GM08714 (cell line): ENCODE results near the gene SRF.
A peak's percentile ranks its signal among the peaks of the same experiment; 100 is the strongest.

Experiments used
- H3K4me3 ChIP-seq: fragments of 200-500 bp; sonication (Bioruptor generic); 2 replicates; pipeline ENCODE4 v1.5.1; 2014; ENCODE audit warnings: mild to moderate bottlenecking, low read length, inconsistent platforms
- ZNF274 ChIP-seq: IDR thresholded peaks from 2 replicates; pipeline ENCODE4 v1.6.1; 2012; ENCODE audit warnings: mild to moderate bottlenecking, low read depth, low read length

Gene SRF

DNA sequence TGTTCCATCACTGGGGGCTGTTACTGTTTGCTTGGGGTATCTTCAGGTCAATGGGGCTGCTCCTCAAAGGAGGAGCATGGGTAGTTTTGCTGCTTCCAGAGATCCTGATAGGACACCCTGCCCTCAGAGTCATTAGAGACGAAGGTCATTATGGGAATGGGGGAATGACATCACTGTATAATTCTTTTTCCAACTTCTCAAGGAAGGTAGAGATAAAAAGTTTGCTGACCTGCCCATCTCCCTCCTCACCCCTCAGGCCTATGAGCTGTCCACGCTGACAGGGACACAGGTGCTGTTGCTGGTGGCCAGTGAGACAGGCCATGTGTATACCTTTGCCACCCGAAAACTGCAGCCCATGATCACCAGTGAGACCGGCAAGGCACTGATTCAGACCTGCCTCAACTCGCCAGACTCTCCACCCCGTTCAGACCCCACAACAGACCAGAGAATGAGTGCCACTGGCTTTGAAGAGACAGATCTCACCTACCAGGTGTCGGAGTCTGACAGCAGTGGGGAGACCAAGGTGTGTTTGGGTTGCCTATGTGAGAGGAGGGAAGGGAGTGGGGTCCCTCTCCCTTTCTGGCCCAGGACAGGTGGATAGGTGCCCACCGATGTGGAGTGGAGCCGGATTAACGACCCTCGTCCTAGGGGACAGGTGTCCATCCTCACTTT is 2.7 kb downstream of the SRF start:
- TF ChIP-seq ZNF274, result no peak
- H3K4me3 ChIP-seq, result peak overlapping the region; percentile 86

DNA sequence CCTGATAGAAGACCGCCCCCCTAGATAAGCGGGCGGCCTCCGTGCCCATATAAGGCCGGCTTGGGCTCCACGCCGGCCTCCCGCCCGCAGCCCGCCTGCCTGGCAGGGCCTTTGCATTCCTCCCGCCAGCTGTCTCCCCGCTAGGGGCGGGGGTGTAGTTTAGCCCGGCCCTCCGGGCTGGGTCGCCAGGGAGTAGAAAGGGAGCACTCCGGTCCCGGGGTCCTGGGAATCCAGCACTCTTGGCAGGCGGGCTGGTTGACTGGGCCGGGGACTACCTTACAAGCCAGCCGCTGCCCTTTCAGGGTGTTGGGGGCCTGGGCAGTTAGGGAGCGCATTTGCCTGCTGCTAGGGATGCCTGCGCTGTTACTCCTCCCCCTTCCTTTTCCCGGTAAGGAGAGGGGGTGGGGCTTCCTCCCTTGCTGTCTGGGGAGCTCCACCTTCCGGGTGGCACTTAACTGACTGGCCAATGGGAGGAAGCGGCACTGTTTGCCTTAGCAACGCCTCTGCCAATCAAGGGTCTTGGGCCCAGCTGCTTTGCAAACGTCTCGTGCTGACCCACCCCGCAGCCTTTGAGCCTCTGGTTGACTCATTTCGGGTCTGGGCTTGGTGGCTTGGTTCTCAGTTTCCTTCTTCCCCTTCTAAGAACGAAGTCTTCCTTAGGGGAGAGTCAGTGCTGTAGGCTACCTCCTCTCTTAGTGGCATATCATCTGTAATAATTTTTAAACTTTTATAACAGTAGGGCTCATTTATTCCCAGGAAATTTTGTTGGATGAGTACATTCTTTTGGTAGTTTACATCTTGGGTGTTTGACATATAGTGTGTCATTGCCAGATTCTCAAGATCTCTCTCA is 3.4 kb downstream of the SRF start:
- TF ChIP-seq ZNF274, result no peak
- H3K4me3 ChIP-seq, result peak overlapping the region; percentile 34; the same call in 1 of the 2 replicates

DNA sequence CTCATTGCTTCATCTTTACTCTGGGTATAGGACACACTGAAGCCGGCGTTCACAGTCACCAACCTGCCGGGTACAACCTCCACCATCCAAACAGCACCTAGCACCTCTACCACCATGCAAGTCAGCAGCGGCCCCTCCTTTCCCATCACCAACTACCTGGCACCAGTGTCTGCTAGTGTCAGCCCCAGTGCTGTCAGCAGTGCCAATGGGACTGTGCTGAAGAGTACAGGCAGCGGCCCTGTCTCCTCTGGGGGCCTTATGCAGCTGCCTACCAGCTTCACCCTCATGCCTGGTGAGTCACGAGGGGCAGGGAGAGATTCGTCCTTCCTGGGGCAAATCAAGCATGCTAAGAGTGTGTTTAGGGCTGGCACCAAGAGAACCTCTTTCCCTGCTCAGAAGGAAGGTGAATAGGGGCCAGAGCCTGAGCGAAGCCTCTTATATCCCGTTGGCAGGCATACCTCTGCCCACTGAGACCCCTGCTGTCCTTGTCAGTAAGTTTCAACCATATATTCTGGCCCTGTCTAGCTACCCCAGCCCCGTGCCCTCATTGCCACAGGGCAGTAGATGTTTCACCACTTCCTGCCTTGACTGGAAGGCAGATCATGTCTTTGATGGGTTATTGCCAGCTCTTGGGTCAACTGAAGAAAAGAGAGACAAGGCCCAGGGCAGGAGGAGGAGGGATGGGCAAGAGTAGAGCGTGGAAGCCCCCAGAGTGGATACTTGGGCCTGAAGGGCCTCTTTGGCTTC is 4.8 kb downstream of the SRF start:
- TF ChIP-seq ZNF274, result no peak
- H3K4me3 ChIP-seq, result no peak overlapping the region

DNA sequence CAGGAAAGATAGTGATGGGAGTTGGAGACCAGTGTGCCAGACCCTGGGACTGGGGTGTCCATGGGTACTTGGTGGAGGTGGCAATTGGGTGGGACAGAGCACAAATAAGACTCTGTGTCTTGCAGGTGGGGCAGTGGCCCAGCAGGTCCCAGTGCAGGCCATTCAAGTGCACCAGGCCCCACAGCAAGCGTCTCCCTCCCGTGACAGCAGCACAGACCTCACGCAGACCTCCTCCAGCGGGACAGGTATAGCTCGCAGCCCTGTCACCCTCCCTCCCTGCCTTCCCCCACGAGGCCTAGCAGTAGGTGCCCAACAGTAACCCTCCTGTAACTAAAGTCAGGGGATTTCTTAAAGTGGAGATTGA is 5.3 kb downstream of the SRF start:
- no peak overlapping the region for H3K4me3 ChIP-seq
- TF ChIP-seq ZNF274, result no peak

DNA sequence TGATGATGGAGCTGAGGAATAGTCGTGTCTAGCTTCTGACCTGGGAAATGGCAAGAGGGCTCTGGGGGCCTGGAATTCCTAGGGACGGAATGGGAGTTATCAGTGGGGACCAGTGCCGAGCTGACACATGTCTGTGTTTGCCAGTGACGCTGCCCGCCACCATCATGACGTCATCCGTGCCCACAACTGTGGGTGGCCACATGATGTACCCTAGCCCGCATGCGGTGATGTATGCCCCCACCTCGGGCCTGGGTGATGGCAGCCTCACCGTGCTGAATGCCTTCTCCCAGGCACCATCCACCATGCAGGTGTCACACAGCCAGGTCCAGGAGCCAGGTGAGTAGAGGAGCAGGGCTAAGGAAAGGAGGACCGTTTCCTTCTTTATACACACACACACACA is 7.1 kb downstream of the SRF start:
- no peak overlapping the region for H3K4me3 ChIP-seq
- TF ChIP-seq ZNF274, result no peak

DNA sequence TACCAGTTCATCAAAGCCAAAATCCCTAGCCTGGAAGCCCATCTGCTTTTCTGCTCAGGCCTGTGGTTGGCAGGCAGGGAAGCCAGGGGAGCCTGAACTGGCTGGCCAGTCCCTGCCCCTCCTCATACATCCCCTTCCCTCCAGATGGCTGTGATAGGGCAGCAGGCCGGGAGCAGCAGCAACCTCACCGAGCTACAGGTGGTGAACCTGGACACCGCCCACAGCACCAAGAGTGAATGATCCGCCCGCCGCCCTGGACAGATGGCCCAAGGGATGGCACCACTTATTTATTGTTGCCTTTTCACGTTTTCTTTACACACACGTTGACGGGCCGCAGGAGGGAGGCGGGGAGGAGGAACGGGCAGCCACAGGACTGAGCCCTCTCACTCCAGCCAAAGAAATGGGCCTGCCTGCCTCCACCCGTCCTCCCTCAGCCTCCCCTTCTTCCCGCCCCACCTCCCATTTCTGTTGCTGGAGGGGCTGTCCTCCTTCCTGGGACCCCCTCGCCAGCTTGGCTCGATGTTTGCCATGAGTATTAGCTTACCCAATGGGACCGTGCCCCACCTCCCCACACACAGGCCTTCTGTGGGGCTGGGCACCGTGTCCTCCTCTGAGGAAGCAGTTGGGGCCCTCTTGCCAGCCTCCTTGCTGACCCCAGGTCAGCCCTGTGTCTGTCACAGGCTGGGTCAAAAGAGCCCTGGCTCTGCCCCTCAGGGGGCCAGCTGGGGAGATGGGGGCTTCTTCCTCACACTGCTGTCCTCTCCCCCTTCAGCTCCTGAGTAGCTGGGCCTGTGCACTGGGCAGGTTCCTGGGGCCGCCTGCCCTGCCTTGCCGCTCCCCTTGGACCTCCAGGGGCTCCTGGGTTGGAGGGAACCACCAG is 8.1 kb downstream of the SRF start:
- no peak overlapping the region for H3K4me3 ChIP-seq
- no peak for TF ChIP-seq ZNF274

DNA sequence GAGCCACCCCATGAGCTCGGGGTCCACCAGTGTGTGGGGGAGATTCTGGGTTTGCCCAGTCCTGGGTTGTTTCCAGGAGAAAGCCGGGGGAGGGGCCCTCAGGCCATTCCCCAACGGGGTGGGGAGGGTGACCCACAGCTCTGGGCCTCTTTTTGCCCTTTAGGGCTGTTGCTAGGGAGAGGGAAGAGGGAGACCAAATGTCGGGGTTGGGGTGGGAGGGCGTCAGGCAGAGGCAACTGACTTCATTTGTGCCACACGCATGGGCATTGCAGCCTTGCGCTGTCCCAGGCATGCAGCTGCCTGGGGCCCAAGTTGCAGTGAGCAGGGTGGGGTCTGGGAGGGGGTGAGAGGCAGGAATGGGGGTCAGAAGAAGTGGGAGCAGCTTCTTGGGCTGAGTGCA is 9.0 kb downstream of the SRF start:
- no peak for TF ChIP-seq ZNF274

DNA sequence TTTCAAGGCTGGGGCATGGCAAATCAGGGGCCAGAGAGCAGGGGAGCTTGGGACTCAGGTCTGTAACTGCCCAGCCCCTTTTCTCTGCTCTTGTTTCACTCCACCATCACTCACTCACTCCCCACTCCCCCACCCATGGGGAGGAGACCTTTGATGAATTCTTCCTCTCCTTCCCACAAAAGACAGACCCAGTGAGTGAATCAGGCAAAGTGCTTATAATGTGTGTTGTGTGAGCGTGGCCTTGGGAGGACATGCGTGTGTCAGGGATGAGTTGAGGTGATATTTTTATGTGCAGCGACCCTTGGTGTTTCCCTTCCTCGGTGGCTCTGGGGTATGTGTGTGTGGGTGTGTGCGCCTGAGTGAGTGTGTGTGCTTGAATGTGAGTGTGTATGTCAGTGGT is 9.9 kb downstream of the SRF start:
- H3K4me3 ChIP-seq, result no peak overlapping the region
- TF ChIP-seq ZNF274, result no peak

More for the DNA sequence above, 9.0 kb downstream of the SRF start:
- H3K4me3 ChIP-seq, result no peak overlapping the region

DNA sequence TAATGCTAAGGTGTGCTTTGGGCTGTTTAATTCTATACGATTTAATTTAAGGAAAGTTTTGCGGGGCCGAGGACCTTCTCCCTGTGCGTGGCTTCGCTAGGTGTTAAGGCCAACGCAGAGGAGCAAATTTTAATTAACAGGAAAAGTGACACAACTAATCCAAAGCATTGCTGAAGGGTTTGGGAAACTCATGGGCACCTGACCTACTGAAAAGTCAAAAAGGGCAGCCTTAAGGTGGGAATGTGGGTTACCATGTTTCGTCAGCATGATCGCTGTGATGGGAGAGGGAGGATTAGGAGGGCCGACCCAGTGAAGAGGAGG is 10.5 kb downstream of the SRF start:
- TF ChIP-seq ZNF274, result no peak
- H3K4me3 ChIP-seq, result peak overlapping the region; percentile 91

DNA sequence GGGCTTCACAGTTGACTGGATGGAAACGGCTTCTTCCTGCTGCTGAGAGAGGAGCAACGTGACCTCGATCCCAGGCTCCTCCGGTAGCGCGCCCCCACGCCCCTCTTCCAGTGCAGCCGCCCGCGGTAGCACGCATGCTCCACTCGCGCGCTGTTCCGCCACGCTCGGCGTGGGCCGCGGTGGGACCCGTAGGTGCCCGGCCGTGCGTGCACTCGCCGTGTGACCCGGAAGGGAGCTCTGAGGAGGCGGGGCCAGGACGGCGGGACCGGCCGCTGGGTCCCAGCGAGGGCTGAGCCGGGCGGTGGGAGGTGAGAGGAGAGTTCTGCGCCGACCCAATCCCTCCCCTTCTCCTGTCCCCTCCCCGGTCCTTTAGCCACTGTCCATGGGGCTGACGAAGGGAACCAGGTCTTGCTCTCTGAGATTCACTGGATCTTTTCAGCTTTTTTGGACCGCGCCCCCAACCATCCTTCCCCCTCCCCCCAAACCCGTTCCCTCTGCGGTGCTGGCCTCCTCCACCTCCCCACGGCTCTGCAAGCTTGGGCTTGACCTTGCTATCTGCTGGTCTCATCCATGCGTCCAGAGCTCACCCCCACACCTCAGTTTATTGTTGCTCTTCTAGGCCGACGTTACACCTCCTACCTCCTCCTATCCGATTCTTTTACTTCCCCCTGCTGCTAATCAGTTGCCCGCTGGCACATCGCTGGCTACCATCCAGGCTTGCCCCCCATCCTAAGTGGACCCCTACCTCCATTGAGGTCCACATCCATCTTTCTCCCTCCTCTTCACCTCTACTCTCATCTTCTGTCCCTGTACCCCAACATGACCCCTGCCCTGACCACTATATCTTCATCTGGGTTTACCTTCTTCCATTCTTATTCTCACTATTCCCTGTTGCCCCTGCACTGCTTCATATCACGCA is 11.1 kb downstream of the SRF start, which contains the start of gene CUL9:
CUL9 (plus strand) TSS at position 255 of the 919 bp plus-strand sequence. CDS start 2,115 bp downstream, outside the sequence.
- peak within 1 kb of the TSS; percentile 91 for H3K4me3 ChIP-seq
- no peak for TF ChIP-seq ZNF274

DNA sequence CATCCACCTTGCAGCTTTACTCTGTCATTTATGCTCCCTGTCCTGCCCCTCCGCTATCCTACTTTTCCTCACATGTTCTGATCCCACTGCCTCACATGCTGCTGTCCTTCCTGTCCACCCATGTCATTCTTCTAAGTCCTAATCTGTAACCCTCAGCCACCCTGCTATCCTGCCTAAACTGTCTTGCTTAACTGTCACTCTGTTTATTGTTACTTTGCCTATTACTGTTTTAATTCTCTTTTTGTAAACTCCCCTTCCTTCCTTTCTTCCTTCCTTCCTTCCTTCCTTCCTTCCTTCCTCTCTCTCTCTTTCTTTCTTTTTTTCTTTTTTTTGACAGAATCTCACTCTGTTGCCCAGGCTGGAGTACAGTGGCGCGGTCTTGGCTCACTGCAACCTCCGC is 12.4 kb downstream of the SRF start:
- no peak for TF ChIP-seq ZNF274
- no peak overlapping the region for H3K4me3 ChIP-seq

DNA sequence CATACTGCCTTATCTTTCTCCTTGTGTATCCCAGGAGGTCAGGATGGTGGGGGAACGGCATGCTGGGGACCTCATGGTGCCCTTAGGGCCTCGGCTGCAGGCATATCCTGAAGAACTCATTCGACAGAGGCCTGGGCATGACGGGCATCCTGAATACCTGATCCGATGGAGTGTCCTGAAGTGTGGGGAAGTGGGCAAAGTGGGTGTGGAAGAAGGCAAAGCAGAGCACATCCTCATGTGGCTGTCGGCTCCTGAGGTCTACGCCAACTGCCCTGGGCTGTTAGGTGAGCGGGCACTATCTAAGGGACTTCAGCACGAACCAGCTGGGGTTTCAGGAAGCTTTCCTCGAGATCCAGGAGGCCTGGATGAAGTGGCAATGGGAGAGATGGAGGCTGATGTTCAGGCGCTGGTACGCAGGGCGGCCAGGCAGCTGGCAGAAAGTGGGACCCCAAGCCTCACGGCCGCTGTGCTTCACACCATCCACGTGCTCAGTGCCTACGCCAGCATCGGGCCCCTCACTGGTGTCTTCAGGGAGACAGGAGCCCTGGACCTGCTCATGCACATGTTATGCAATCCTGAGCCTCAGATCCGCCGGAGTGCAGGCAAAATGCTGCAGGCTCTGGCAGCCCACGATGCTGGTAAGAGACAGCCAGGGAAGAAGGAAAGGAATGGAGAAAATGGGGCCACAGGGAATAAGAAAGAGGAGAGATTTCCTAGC is 13.4 kb downstream of the SRF start:
- no peak for TF ChIP-seq ZNF274
- no peak overlapping the region for H3K4me3 ChIP-seq
